Brain pericyte (primary cell): Measurements from ENCODE around the gene KIRREL3.

ENCODE experiments used
- DNase-seq: peaks from one replicate; pipeline ENCODE4 v3.0.0-alpha.2; 2012; ENCODE audit warnings: low read depth, low spot score

Gene KIRREL3

GRCh38 chr11:126997196-126997595 lies 3.4 kb downstream of the KIRREL3 start:
- no peak for DNase-seq

DNA sequence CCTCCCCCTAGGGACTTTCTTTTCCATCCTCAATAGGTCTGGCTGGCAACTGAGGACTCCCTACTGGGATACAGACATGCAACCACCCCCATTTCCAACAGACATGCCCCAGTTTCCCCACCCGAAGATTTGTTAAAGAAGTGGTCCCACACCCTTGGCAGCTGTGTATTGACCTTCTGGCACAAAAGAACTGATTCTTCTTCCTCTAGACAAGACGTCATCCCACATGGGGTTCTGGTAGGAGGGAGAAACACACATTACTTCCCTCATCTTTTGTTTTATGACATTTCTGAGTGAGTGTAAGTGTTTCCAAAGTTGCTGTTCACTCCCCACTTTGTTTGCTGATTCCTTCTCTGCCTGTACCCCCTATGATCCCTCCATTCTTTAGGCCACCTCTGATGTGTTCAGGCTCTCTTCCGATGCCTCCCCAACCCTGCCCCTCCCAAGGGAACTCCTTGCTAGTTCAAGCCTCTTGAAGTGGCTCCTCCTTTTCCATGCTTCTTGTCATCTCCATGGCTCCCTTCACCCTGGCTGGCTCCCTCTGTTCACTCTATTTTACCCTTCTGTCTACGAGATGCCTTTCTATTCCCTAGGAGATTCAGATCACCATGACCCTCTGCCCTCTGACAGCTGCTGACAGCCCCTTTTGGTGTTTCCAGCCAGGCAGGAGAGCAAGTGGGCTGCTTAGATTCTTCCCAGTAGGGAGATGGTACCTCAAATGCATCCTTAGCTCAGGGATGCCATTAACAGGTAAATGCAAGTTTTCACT lies 4.3 kb downstream of the KIRREL3 start:
- DNase-seq: no peak

DNA sequence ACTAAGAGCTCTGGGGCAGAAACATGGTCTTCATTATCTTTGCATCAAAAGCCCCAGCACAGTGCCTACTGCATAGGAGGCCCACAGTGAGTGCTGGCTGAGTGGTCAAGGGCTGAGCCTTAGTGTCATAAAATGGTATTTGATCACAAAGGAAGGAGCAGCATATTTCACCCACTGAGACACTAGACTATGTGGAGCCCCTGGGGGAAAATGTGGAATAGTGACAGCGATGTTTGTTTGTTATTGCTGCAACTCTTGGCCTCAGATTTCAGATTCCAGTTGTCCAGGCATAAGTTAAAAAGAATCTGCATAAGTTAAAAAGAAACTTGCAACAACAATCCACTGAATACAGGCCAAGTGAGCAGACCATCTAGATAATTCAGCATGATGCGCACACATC lies 7.0 kb downstream of the KIRREL3 start:
- no peak for DNase-seq

DNA sequence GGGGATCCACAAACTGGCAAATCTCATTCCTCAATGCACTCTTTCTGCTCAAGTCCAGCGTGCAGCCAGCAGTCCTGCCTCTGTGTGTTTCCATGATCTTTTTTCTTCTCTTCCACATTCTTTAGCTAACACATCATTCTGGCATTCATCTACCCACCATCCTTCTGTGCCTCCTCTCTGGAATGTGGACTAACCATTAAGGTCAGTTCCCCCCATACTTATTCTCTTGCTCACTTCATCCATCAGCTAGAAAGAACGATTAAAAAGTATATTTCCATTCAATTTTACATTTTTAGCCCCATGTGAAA lies 7.8 kb downstream of the KIRREL3 start:
- no peak for DNase-seq

DNA sequence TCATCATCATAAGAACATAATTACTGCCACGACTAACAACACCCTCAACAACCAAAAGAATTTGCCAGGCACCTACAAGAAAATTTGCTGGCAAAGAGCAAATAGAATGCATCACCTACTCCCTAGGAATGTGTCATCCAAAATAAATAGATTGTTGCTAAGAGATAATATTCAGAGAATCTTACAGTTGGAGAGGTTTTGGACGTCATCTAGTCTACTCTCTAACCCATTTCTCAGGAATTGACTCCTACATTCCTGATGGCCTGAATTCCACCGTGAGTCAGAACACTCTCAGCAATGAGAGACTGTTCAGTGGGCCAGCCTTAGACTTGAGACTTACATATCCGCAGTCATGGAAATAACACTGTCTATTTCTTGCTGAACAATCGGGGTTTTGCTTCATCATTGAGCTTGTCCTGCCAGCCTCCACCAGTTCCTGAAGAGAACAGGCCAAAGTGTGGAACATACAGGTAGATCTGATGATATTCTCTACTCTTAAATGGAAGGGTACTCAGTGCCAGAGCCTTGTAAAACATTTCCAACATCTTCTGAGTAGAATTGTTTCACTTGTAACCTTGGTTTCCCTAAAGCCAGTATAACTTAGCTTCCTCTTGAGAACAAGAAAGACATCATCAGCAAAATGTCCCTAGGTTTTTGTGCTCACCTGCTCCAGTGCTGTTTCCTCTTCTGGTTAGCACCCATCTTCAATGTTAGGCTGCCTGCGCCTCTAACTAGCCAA lies 8.3 kb downstream of the KIRREL3 start:
- no peak for DNase-seq

DNA sequence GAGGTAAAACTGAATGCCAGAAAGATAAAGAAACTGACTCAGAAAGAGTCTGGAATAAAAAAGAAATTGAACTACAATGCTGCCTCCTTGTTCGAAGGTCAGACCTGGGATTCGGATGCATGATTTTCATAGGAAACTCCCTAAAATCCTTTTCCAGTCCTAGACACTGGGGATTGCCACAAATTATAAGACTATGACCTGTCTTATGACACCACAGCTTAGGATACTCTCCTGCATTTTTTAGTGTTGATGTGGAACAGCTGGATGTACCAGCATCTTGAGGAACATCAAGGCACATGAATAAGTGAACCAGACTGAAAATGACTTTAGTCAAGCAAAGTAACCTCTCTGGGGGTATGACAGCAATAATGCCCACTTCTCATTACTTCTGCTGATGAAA lies 9.0 kb downstream of the KIRREL3 start:
- DNase-seq: no peak

DNA sequence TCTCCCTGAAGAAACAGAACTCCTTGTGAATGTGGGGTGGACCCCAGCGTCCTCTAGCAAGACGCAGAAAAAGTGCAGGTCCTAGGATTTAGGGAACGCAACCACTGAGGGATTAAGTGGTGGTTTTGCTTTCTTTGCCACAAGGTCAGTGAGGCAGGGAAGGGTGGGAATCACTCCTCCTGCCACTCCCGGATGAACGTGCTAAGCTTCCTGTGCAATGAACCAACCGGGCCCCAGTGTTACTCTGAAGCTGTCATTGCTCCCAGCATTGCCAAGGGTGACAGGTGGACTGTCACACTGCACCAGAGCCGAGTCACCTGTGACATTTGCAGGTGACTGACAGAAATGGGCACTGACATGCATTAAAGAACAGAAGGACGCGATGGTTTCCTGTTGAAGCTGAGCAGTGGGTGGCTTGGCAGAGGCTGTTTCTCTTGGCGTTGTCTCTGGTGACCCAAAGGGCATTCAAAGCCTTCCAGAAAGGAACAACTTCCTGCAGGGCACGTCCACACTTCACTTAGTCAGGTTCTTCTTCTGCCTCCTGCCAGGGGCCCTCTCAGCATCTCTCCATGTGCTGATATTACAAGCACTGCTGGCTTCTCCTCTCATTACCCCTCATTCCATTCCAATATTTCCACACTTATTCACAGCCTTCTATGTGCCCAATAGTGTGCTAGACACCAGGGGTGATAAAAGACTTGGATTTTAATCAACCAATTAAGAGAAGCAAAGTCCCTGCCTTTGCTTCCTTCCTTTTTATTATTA lies 9.7 kb downstream of the KIRREL3 start:
- no peak for DNase-seq

DNA sequence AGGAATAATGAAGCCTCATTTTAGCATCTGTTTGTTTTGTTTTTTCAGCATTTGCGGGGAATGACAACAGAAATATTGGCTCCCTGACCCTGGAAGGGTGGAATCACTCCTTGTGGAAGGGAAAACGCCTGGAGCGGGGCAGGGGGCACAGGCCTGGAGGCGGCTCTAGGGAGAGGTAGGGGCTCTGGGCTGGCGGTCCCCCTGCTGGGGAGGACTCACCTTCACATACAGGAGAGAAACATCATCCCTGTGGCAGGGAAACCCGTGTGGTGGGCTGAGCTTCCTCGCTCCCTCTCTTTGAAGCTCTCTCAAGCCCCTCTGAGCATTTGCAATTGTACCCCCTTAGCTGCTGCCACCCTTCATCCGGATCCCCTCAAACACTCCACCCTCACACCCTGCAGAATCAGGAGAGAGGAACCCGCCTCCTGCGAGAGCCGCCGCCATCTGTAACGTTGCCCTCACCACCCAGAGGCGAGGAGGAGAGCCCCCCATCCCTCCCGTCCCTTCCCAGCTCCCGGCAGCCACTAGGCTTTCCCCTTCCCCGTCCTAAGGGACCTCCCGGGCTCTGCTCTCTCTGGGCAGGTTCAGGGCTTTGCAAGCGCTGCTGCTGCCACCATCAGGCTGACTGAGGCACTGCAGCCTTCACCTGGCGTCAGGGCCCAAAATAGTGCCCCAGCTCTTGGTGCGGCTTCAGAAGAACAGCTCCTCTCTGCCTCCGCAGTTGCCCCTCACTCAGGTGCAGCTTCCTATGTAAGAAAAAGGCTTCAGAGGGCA lies 10.4 kb downstream of the KIRREL3 start:
- DNase-seq: no peak

GRCh38 chr11:126988655-126989054 lies 11.9 kb downstream of the KIRREL3 start:
- no peak for DNase-seq

DNA sequence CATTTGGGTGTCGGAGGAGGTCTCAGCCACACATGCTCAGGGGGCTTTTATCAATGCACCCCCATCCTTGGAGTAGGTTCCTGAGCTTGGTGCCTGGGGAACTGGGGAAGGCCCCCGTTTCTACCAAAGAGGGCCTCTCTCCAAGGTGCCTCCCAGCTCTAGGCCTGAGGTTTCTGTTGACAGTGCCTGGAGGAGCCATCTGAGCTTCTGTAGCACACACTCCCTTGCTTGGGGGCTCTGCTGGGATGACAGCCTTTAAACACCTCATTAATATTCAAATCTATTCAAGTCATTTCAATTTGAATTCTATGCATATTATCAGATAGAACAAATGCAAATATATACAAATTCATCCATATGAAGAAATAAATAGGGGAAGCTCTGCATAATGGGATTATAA lies 18.9 kb downstream of the KIRREL3 start:
- no peak for DNase-seq

DNA sequence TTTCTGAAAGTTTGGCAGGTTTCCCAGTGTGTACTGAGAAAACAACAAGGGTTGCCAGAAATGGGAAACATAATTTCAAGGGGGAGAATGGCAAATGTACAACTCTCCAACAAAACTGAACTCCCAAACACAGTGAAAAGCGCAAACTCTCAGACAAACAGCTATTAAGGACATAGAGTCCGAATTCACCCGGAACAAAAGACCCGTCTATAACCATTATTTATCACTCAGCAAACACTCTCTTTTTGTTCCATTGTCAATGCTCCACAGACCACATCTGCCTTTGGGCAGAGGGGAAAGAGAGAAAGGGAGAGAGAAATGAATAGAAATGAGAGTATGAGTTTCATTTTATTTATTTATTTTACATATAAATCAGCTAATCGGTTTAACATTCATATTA lies 21.7 kb downstream of the KIRREL3 start:
- DNase-seq: no peak

- DNase-seq: no peak
Observed at GRCh38 chr11:126978165-126978564, 22.4 kb downstream of the KIRREL3 start.

DNA sequence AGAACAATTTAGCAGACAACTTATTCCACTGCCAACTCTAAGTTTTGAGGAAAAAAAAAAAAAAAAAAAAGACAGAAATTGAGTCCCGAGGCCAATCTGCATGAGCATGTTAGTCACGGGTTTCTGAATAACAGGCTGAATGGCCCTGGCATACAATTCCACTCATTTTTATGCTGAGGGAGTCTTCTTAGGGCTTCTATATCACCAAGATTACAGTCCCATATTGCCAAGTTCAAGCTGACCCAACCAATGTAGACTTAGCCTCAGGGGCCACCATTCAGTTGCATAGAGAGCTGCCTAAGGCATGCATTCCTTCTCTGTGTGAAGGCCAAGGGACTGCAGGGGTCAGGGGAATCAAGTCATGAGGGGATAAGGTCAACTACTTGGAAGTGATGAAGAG lies 27.5 kb downstream of the KIRREL3 start:
- no peak for DNase-seq

DNA sequence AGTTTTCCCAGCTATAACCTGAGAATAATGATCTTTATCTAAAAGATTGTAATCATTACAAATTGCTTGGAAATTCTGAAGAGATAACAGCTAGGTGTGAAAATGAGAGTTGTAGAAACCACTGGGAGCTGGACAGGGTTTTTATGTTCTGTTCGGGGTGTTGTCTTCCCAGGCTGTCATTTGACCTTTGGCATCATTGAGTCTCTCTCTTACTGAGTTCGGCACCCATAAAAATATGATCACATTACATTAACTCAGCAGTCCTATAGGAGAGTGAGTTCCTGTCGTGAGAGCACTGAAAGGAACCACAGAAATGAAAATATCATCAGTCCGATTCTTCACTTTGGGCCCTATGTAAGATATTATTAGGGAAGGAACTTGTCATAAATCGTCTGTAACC lies 29.3 kb downstream of the KIRREL3 start:
- no peak for DNase-seq

GRCh38 chr11:126969865-126970479 lies 30.6 kb downstream of the KIRREL3 start:
- no peak for DNase-seq

DNA sequence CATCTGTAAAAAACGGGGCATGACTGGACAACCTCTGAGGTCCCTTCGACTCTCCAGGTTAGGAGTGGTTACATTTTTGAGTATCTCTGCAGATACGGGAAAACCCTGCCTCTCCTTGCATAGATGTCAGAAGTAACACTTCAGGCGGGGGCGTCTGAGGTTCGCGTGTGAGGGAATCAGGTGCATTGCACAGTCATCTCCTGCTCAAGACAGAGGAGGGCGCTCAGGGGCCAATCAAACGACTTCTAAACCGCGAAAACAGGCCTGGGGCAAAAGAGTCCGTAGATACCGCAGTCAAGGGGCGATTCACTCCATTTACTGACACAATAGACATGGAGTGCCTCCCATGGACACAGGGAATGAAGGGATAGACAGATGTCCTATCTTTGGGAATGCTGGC lies 31.7 kb downstream of the KIRREL3 start:
- DNase-seq: no peak

- DNase-seq: no peak
Observed at GRCh38 chr11:126965331-126965730, 35.2 kb downstream of the KIRREL3 start.

GRCh38 chr11:126963603-126964363 lies 36.8 kb downstream of the KIRREL3 start:
- DNase-seq: no peak

- no peak for DNase-seq
Observed at GRCh38 chr11:126963115-126963514, 37.5 kb downstream of the KIRREL3 start.

GRCh38 chr11:126959700-126960099 lies 40.9 kb downstream of the KIRREL3 start:
- no peak for DNase-seq

DNA sequence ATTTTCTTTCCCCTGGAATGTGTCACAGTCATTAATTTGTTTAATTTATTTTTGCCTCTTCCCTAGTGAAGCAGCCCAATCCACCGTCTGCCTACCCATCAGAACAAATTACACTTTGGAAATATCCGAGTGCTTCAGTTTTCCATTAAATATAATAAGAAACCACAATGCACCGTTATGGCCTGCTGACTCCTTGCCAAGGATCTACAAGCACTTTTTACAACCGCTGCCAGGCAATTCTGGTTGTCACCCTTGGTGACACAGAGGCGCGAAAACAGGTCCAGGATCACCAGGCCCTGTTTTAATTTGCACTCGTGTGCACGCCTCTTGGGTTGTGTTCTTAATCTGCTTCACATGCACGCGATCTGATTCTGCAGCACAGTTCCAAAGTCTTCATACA lies 43.9 kb downstream of the KIRREL3 start:
- DNase-seq: no peak
